ENCODE measurements around the gene MMP3. TPM values are rescaled to one million over a fixed set of nuclear protein-coding genes. Genes with fewer than 3 reads are reported as not detected.

MMP3 gene
- total and polyA plus RNA-seq, 2 experiments from 2014 or later = 0.93 to 0.97 TPM

DNA sequence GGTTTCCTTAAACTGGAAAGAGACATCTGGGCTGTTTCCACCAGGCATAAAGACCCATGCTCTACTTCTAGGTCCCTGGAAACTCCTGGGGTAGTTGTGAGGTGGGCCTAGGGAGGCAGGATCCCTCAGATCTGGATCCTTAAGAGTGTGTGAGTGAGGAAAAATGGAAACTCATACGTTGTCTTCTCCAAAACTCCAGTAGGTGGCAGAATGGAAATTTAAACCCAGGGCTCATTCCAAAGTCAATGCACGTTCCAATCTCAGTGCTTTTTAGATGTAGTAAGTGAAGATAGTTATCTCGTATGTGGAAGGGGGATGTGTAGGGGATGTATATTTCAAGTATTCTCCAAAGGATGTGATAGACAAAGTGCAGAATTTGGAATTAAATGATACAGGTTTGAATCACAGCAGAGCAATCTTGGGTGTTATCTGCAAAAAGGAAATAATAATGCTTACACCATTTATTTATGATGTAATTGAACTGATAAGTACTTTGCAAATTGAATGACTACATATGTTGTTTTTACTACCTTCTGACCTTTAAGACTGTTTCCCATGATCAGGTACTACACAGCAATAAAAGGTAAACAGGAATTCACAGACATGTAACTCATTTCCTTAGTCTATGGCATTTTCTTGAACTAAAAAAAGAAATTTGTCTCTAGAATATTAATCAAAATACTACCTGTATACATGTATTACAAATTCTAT, 32.3 kb downstream of the MMP3 start:
- 11% methylated on average over 3 of the region's 3 CpGs for WGBS (ENCODE audit: low lambda C conversion rate, missing lambda C conversion rate)
- H3K4me3 ChIP-seq = no peak overlapping the region
- H4K20me1 ChIP-seq (ENCODE audit: insufficient read depth, poor library complexity, severe bottlenecking) = no peaks in the 10 kb centered on the region
- H3K79me2 ChIP-seq = no peaks in the 10 kb centered on the region
- H3K9me2 ChIP-seq (replicated peaks; ENCODE audit: insufficient read depth) = no peaks in the 10 kb centered on the region
- H2AFZ ChIP-seq = peak overlapping the region; percentile 14
- no peaks in the 10 kb centered on the region for H3K9me3 ChIP-seq (ENCODE audit: low read depth)
- no peaks in the 10 kb centered on the region for H3K4me1 ChIP-seq (ENCODE audit: insufficient read depth)
- no peaks in the 10 kb centered on the region for H3K27me3 ChIP-seq
- no peak for TF ChIP-seq EZH2phosphoT487 (IDR thresholded peaks at IDR 0.05; ENCODE audit: low read depth, severe bottlenecking, unreplicated experiment)
- TF ChIP-seq, protein P1, sequence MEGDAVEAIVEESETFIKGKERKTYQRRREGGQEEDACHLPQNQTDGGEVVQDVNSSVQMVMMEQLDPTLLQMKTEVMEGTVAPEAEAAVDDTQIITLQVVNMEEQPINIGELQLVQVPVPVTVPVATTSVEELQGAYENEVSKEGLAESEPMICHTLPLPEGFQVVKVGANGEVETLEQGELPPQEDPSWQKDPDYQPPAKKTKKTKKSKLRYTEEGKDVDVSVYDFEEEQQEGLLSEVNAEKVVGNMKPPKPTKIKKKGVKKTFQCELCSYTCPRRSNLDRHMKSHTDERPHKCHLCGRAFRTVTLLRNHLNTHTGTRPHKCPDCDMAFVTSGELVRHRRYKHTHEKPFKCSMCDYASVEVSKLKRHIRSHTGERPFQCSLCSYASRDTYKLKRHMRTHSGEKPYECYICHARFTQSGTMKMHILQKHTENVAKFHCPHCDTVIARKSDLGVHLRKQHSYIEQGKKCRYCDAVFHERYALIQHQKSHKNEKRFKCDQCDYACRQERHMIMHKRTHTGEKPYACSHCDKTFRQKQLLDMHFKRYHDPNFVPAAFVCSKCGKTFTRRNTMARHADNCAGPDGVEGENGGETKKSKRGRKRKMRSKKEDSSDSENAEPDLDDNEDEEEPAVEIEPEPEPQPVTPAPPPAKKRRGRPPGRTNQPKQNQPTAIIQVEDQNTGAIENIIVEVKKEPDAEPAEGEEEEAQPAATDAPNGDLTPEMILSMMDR (IDR thresholded peaks at IDR 0.05; ENCODE audit: poor library complexity) = peak; percentile 56
- no peak overlapping the region for H3K27ac ChIP-seq
- no peak overlapping the region for H3K4me2 ChIP-seq
- H3K36me3 ChIP-seq (replicated peaks; ENCODE audit: insufficient read depth, low read depth) = no peaks in the 10 kb centered on the region
- peak; percentile 36 for DNase-seq (ENCODE audit: low spot score)

DNA sequence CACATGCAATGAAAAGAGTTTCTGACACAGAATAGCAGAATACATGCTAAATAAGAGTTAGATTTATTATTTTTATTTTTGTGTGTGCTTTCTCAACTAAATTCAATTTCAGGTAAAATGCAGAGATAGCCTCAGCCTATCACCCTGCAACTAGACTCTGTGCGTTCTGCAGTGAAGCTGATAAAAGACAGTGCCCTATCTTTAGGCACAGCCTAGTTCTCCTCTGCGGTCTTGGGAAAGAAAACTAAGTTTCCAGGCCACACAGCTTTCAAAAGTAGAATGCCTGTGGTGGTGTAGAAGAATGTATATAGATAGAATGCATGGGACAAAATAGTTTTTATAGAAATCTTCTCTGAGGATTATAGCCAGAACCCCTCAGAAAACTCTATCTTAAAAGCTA, 33.4 kb downstream of the MMP3 start:
- Histone ChIP-seq H3K79me2 (no peaks in the 10 kb centered on the region), H2AFZ (no peak overlapping the region), H4K20me1 (ENCODE audit: insufficient read depth, poor library complexity, severe bottlenecking) (no peaks in the 10 kb centered on the region), H3K4me3 (no peak overlapping the region), H3K27me3 (no peaks in the 10 kb centered on the region), H3K9me2 (replicated peaks; ENCODE audit: insufficient read depth) (no peaks in the 10 kb centered on the region), H3K4me2 (no peak overlapping the region), H3K9me3 (ENCODE audit: low read depth) (no peaks in the 10 kb centered on the region), H3K36me3 (replicated peaks; ENCODE audit: insufficient read depth, low read depth) (no peaks in the 10 kb centered on the region), H3K27ac (no peak overlapping the region), H3K4me1 (ENCODE audit: insufficient read depth) (no peaks in the 10 kb centered on the region)
- WGBS (ENCODE audit: low lambda C conversion rate, missing lambda C conversion rate) = 41% methylated on average over 2 of the region's 2 CpGs
- no peak for DNase-seq (ENCODE audit: low spot score)
- TF ChIP-seq EZH2phosphoT487 (IDR thresholded peaks at IDR 0.05; ENCODE audit: low read depth, severe bottlenecking, unreplicated experiment) = no peak
- no peak for TF ChIP-seq EZH2 (IDR thresholded peaks at IDR 0.05; ENCODE audit: borderline replicate concordance)
- TF ChIP-seq, protein P1 (IDR thresholded peaks at IDR 0.05; ENCODE audit: poor library complexity) = no peak

DNA sequence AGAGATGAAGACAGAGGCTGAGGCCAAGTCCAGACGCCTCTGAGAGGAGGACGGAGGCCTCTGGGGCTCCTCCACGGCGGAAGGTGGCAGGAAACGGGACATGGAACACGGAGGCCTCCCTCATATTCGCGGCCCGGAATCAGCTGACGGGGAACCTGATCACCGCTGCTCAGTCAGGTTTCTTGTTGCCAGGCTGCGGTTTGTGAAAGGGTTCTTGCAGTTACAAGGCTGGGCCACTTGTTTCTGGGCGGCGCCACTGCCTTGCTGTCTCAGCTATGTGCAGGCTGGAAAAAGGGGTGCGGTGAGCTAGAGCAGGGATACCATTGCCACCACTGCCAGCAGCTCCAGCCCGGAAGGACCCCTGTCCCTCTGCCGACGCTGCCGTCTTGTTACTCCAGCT, 35.5 kb downstream of the MMP3 start:
- H3K79me2 ChIP-seq = no peaks in the 10 kb centered on the region
- H3K9me2 ChIP-seq (replicated peaks; ENCODE audit: insufficient read depth) = no peaks in the 10 kb centered on the region
- no peaks in the 10 kb centered on the region for H3K36me3 ChIP-seq (replicated peaks; ENCODE audit: insufficient read depth, low read depth)
- TF ChIP-seq, protein P1 (IDR thresholded peaks at IDR 0.05; ENCODE audit: poor library complexity) = peak; percentile 18
- TF ChIP-seq EZH2 (IDR thresholded peaks at IDR 0.05; ENCODE audit: borderline replicate concordance) (no peak), EZH2phosphoT487 (IDR thresholded peaks at IDR 0.05; ENCODE audit: low read depth, severe bottlenecking, unreplicated experiment) (no peak)
- WGBS (ENCODE audit: low lambda C conversion rate, missing lambda C conversion rate) = 58% methylated on average over 19 of the region's 19 CpGs
- H4K20me1 ChIP-seq (ENCODE audit: insufficient read depth, poor library complexity, severe bottlenecking) = no peaks in the 10 kb centered on the region
- H3K4me3 ChIP-seq = no peak overlapping the region
- H3K27me3 ChIP-seq = no peaks in the 10 kb centered on the region
- peak; percentile 51 for DNase-seq (ENCODE audit: low spot score)
- no peak overlapping the region for H3K27ac ChIP-seq
- H2AFZ ChIP-seq = no peak overlapping the region
- no peaks in the 10 kb centered on the region for H3K4me1 ChIP-seq (ENCODE audit: insufficient read depth)
- H3K9me3 ChIP-seq (ENCODE audit: low read depth) = no peaks in the 10 kb centered on the region
- no peak overlapping the region for H3K4me2 ChIP-seq

All from hepatocyte (in vitro differentiated cells).